HEK293T (cell line): ENCODE data around the gene DHX29.
A peak's percentile ranks its signal among the peaks of the same experiment; 100 is the strongest.

ENCODE experiments used
- CTCF ChIA-PET: fragments of 350-600 bp; formaldehyde crosslinking; extraction: SDS; loops from one replicate; lab custom pipeline; 2021; ENCODE audit warnings: antibody characterized with exemption, inconsistent platforms; lab: Yijun Ruan, JAX
- POLR2A ChIA-PET: fragments of 350-600 bp; formaldehyde crosslinking; extraction: SDS; loops from one replicate; lab custom pipeline; 2020; ENCODE audit warnings: antibody characterized with exemption, inconsistent platforms; lab: Yijun Ruan, JAX
- DNase-seq: peaks from one replicate; pipeline ENCODE4 v3.0.0; 2012; ENCODE audit warnings: mixed read lengths; ENCODE audit errors: extremely low spot score
- ARNT ChIP-seq: fragments of 450-650 bp; IDR thresholded peaks from 2 replicates; pipeline ENCODE4 v1.6.1; 2017; ENCODE audit warnings: mild to moderate bottlenecking
- BHLHE40 ChIP-seq: fragments of 450-650 bp; IDR thresholded peaks from 2 replicates; pipeline ENCODE4 v1.6.1; 2016; ENCODE audit warnings: mild to moderate bottlenecking, moderate library complexity, borderline replicate concordance
- CTBP1 ChIP-seq: fragments of 450-650 bp; IDR thresholded peaks from 2 replicates; pipeline ENCODE4 v1.6.1; 2016; ENCODE audit warnings: borderline replicate concordance
- ELF4 ChIP-seq: fragments of 450-650 bp; IDR thresholded peaks from 2 replicates; pipeline ENCODE4 v1.6.1; 2017; ENCODE audit warnings: antibody characterized with exemption
- FOXA1 ChIP-seq: fragments of 450-650 bp; IDR thresholded peaks from 2 replicates; pipeline ENCODE4 v1.6.1; 2016; ENCODE audit warnings: mild to moderate bottlenecking
- FOXK2 ChIP-seq: fragments of 450-650 bp; IDR thresholded peaks from 2 replicates; pipeline ENCODE4 v1.6.1; 2016; ENCODE audit warnings: mild to moderate bottlenecking
- FOXM1 ChIP-seq: fragments of 450-650 bp; IDR thresholded peaks from 2 replicates; pipeline ENCODE4 v1.6.1; 2017; ENCODE audit warnings: mild to moderate bottlenecking, borderline replicate concordance
- HDGF ChIP-seq: fragments of 450-650 bp; IDR thresholded peaks from 2 replicates; pipeline ENCODE4 v1.6.1; 2017; ENCODE audit warnings: antibody characterized with exemption, borderline replicate concordance
- L3MBTL2 ChIP-seq: fragments of 450-650 bp; conservative IDR thresholded peaks from 2 replicates; pipeline ENCODE4 v1.6.1; 2016; ENCODE audit warnings: mild to moderate bottlenecking
- LEF1 ChIP-seq: fragments of 450-650 bp; IDR thresholded peaks from 2 replicates; pipeline ENCODE4 v1.6.1; 2017; ENCODE audit warnings: mild to moderate bottlenecking, borderline replicate concordance
- NFRKB ChIP-seq: fragments of 450-650 bp; IDR thresholded peaks from 2 replicates; pipeline ENCODE4 v1.6.1; 2016; ENCODE audit warnings: mild to moderate bottlenecking, moderate library complexity
- PKNOX1 ChIP-seq: fragments of 450-650 bp; IDR thresholded peaks from 2 replicates; pipeline ENCODE4 v1.6.1; 2016
- SP1 ChIP-seq: fragments of 450-650 bp; IDR thresholded peaks from 2 replicates; pipeline ENCODE4 v1.6.1; 2017
- SUZ12 ChIP-seq: fragments of 450-650 bp; IDR thresholded peaks from 2 replicates; pipeline ENCODE4 v1.6.1; 2016; ENCODE audit warnings: mild to moderate bottlenecking
- TARDBP ChIP-seq: fragments of 450-650 bp; IDR thresholded peaks from 2 replicates; pipeline ENCODE4 v1.6.1; 2016
- ZNF384 ChIP-seq: fragments of 450-650 bp; IDR thresholded peaks from 2 replicates; pipeline ENCODE4 v1.6.1; 2016

DHX29 gene

GRCh38 chr5:55231029-55231918 lies 76.2 kb downstream of the DHX29 start:
- CTCF ChIA-PET, result no interaction called here
- no peak for DNase-seq
- TF ChIP-seq CTBP1 (no peak), ELF4 (no peak), PKNOX1 (no peak), FOXA1 (no peak), FOXK2 (no peak), TARDBP (no peak), ARNT (no peak), HDGF (no peak), BHLHE40 (no peak), NFRKB (no peak), SUZ12 (no peak), ZNF384 (no peak), FOXM1 (no peak), L3MBTL2 (no peak), LEF1 (no peak), SP1 (no peak)
- POLR2A ChIA-PET, result interaction anchor here (0.6 kb wide), 1 partner anchor 493 kb away, joined by 3 read pairs; no protein-coding TSS in a partner anchor

- DNase-seq, result no peak
- ChIA-PET POLR2A (no interaction called here), CTCF (no interaction called here)
- TF ChIP-seq LEF1 (no peak), L3MBTL2 (no peak), TARDBP (no peak), FOXA1 (no peak), FOXK2 (no peak), BHLHE40 (no peak), ELF4 (no peak), CTBP1 (no peak), SP1 (no peak), SUZ12 (no peak), NFRKB (no peak), ZNF384 (no peak), HDGF (no peak), FOXM1 (no peak), ARNT (no peak)
These were observed 77.3 kb downstream of the DHX29 start for GRCh38 chr5:55230086-55230629.

GRCh38 chr5:55227664-55228430 lies 79.6 kb downstream of the DHX29 start:
- TF ChIP-seq L3MBTL2 (peak; percentile 6), FOXM1 (no peak)
- no peak for DNase-seq
- ChIA-PET CTCF (interaction anchor here (0.7 kb wide), 1 partner anchor 80 kb away, joined by 3 read pairs; the partner anchor contains the start of genes DHX29 and MTREX), POLR2A (no interaction called here)

GRCh38 chr5:55226934-55227663 lies 80.4 kb downstream of the DHX29 start, which contains the start of gene MCIDAS:
MCIDAS (minus strand) TSS chr5:55227315; CDS start chr5:55227138, 177 bp downstream.
- TF ChIP-seq L3MBTL2 (peak; percentile 89), ELF4 (no peak)
- CTCF ChIA-PET, result interaction anchor here (1.4 to 1.5 kb wide), 3 partner anchors 11 to 54 kb away, joined by 4 to 7 read pairs (median 5); partner anchors contain the start of gene CDC20B
- POLR2A ChIA-PET, result interaction anchor here (1.4 kb wide), 1 partner anchor 80 kb away, joined by 8 read pairs; the partner anchor contains the start of genes DHX29 and MTREX
- peak; percentile 84 for DNase-seq

GRCh38 chr5:55226027-55226933 lies 81.2 kb downstream of the DHX29 start:
- ChIA-PET POLR2A (interaction anchor here (1.4 kb wide), 1 partner anchor 81 kb away, joined by 8 read pairs; the partner anchor contains the start of genes DHX29 and MTREX), CTCF (interaction anchor here (0.6 to 1.5 kb wide), 5 partner anchors 12 to 80 kb away, joined by 3 to 7 read pairs (median 5); partner anchors contain the start of gene CDC20B)
- no peak for TF ChIP-seq CTBP1
- no peak for TF ChIP-seq BHLHE40
- no peak for TF ChIP-seq FOXM1
- TF ChIP-seq FOXA1, result no peak
- TF ChIP-seq FOXK2, result no peak
- no peak for TF ChIP-seq TARDBP
- TF ChIP-seq ELF4, result no peak
- TF ChIP-seq ARNT, result no peak
- no peak for TF ChIP-seq ZNF384
- TF ChIP-seq LEF1, result no peak
- no peak for TF ChIP-seq PKNOX1
- TF ChIP-seq SUZ12, result no peak
- TF ChIP-seq SP1, result no peak
- no peak for TF ChIP-seq NFRKB
- TF ChIP-seq HDGF, result no peak
- no peak; the same call in 1 of the 2 replicates for TF ChIP-seq L3MBTL2
- DNase-seq, result peak; percentile 89
